ENCODE data around the gene RIPK3. TPM values are rescaled to one million over a fixed set of nuclear protein-coding genes. Genes with fewer than 3 reads are reported as not detected.
A peak's percentile ranks its signal among the peaks of the same experiment; 100 is the strongest.

RIPK3 gene
- total RNA-seq, 2 experiments from 2014 or later: 5.4 to 6.3 TPM

- H3K9me3 Mint-ChIP-seq: no peaks in the 10 kb centered on the region
- H3K27me3 Mint-ChIP-seq: no peaks in the 10 kb centered on the region
- peaks cover 47% of the 10 kb centered on the region for H3K4me1 Mint-ChIP-seq
- peaks cover 19% of the 10 kb centered on the region for H3K36me3 Mint-ChIP-seq
- peak overlapping the region; percentile 75 for H3K27ac Mint-ChIP-seq
- peak overlapping the region; percentile 6 for H3K4me3 Mint-ChIP-seq
- DNase-seq: peak; percentile 77
These were observed 43.2 kb downstream of the RIPK3 start for GRCh38 chr14:24296341-24297157.

GRCh38 chr14:24293525-24293924 lies 46.3 kb downstream of the RIPK3 start:
- Mint-ChIP-seq H3K27ac (no peak overlapping the region), H3K36me3 (peaks cover 29% of the 10 kb centered on the region), H3K4me1 (peaks cover 49% of the 10 kb centered on the region), H3K4me3 (no peak overlapping the region), H3K27me3 (no peaks in the 10 kb centered on the region), H3K9me3 (no peaks in the 10 kb centered on the region)
- DNase-seq: no peak

GRCh38 chr14:24292118-24292807 lies 47.5 kb downstream of the RIPK3 start:
- no peak overlapping the region for H3K27ac Mint-ChIP-seq
- peaks cover 37% of the 10 kb centered on the region for H3K36me3 Mint-ChIP-seq
- H3K4me3 Mint-ChIP-seq: no peak overlapping the region
- DNase-seq: no peak
- H3K27me3 Mint-ChIP-seq: no peaks in the 10 kb centered on the region
- H3K4me1 Mint-ChIP-seq: peaks cover 53% of the 10 kb centered on the region
- H3K9me3 Mint-ChIP-seq: no peaks in the 10 kb centered on the region

- Mint-ChIP-seq H3K4me3 (no peak overlapping the region), H3K27me3 (no peaks in the 10 kb centered on the region), H3K9me3 (no peaks in the 10 kb centered on the region), H3K36me3 (peaks cover 35% of the 10 kb centered on the region), H3K27ac (no peak overlapping the region), H3K4me1 (peaks cover 46% of the 10 kb centered on the region)
- DNase-seq: no peak
These were observed 48.2 kb downstream of the RIPK3 start for GRCh38 chr14:24291446-24292117.

GRCh38 chr14:24290746-24291145 lies 49.0 kb downstream of the RIPK3 start:
- no peak for DNase-seq
- no peak overlapping the region for H3K27ac Mint-ChIP-seq
- no peaks in the 10 kb centered on the region for H3K9me3 Mint-ChIP-seq
- H3K36me3 Mint-ChIP-seq: peaks cover 28% of the 10 kb centered on the region
- H3K27me3 Mint-ChIP-seq: no peaks in the 10 kb centered on the region
- no peak overlapping the region for H3K4me3 Mint-ChIP-seq
- peaks cover 39% of the 10 kb centered on the region for H3K4me1 Mint-ChIP-seq

- no peaks in the 10 kb centered on the region for H3K27me3 Mint-ChIP-seq
- peak; percentile 78 for DNase-seq
- H3K27ac Mint-ChIP-seq: no peak overlapping the region
- H3K4me3 Mint-ChIP-seq: no peak overlapping the region
- H3K4me1 Mint-ChIP-seq: peaks cover 44% of the 10 kb centered on the region
- peaks cover 28% of the 10 kb centered on the region for H3K36me3 Mint-ChIP-seq
- H3K9me3 Mint-ChIP-seq: no peaks in the 10 kb centered on the region
These were observed 50.0 kb downstream of the RIPK3 start for GRCh38 chr14:24289649-24290280.

GRCh38 chr14:24286996-24287395 lies 52.8 kb downstream of the RIPK3 start:
- H3K27me3 Mint-ChIP-seq: no peaks in the 10 kb centered on the region
- H3K27ac Mint-ChIP-seq: no peak overlapping the region
- H3K4me1 Mint-ChIP-seq: peaks cover 41% of the 10 kb centered on the region
- peaks cover 23% of the 10 kb centered on the region for H3K36me3 Mint-ChIP-seq
- no peak for DNase-seq
- no peaks in the 10 kb centered on the region for H3K9me3 Mint-ChIP-seq
- no peak overlapping the region for H3K4me3 Mint-ChIP-seq

Other genes starting within 250 kb of the RIPK3 start
- gene PCK2, start 245.7 kb downstream of the RIPK3 start, total RNA-seq: 100 to 1,000 TPM; 110 TPM
- 10 to 100 TPM; 56.0 to 56.7 TPM for gene DCAF11, start 225.2 kb downstream of the RIPK3 start, total RNA-seq
- gene NRL, start 225.0 kb downstream of the RIPK3 start, total RNA-seq: 1 to 10 TPM; 1.8 to 2.6 TPM
- under 1 TPM in 1 of 2 experiments, not detected in 1; 0.29 TPM for gene FITM1, start 209.3 kb downstream of the RIPK3 start, total RNA-seq
- gene PSME1, start 203.8 kb downstream of the RIPK3 start, total RNA-seq: 100 to 1,000 TPM; 476 to 479 TPM
- gene EMC9, start 198.4 kb downstream of the RIPK3 start, total RNA-seq: 10 to 100 TPM; 39.1 to 40.1 TPM
- gene PSME2, start 193.4 kb downstream of the RIPK3 start, total RNA-seq: 100 to 1,000 TPM; 541 to 558 TPM
- 10 to 100 TPM; 82.2 to 86.5 TPM for gene RNF31, start 192.5 kb downstream of the RIPK3 start, total RNA-seq
- gene IRF9, start 178.7 kb downstream of the RIPK3 start, total RNA-seq: 100 to 1,000 TPM; 133 to 136 TPM
- gene REC8, start 167.9 kb downstream of the RIPK3 start, total RNA-seq: 10 to 100 TPM; 28.9 to 29.2 TPM
- 100 to 1,000 TPM; 152 to 161 TPM for gene IPO4, start 151.2 kb downstream of the RIPK3 start, total RNA-seq
- gene TM9SF1, start 144.6 kb downstream of the RIPK3 start, total RNA-seq: 10 to 100 TPM; 20.7 to 22.5 TPM
- gene TSSK4, start 134.3 kb downstream of the RIPK3 start, total RNA-seq: not detected
- 10 to 100 TPM; 54.4 to 58.9 TPM for gene CHMP4A, start 126.5 kb downstream of the RIPK3 start, total RNA-seq
- gene MDP1, start 123.9 kb downstream of the RIPK3 start, total RNA-seq: 10 to 100 TPM; 19.4 to 20.9 TPM
- 100 to 1,000 TPM; 194 to 201 TPM for gene NEDD8, start 107.6 kb downstream of the RIPK3 start, total RNA-seq
- 10 to 100 TPM; 44.5 to 48.4 TPM for gene GMPR2, start 107.1 kb downstream of the RIPK3 start, total RNA-seq
- 10 to 100 TPM; 68.2 to 71.1 TPM for gene TINF2, start 97.4 kb downstream of the RIPK3 start, total RNA-seq
- 1 to 10 TPM; 2.6 to 3.3 TPM for gene TGM1, start 76.8 kb downstream of the RIPK3 start, total RNA-seq
- gene RABGGTA, start 68.4 kb downstream of the RIPK3 start, total RNA-seq: 10 to 100 TPM; 34.5 to 36.1 TPM
- gene DHRS1, start 40.2 kb downstream of the RIPK3 start, total RNA-seq: 1 to 10 TPM; 7.4 to 8.6 TPM
- 10 to 100 TPM; 40.9 to 45.0 TPM for gene NOP9, start 40.1 kb downstream of the RIPK3 start, total RNA-seq
- 1 to 10 TPM; 6.0 to 6.7 TPM for gene CIDEB, start 32.0 kb downstream of the RIPK3 start, total RNA-seq
- gene LTB4R2, start 29.9 kb downstream of the RIPK3 start, total RNA-seq: 10 to 100 TPM; 11.5 TPM
- gene LTB4R, start 28.5 kb downstream of the RIPK3 start, total RNA-seq: 10 to 100 TPM in 1 of 2 experiments, 1 to 10 TPM in 1; 9.3 to 10.3 TPM
- 1 to 10 TPM in 1 of 2 experiments, under 1 TPM in 1; 0.70 to 1.0 TPM for gene ADCY4, start 4.9 kb downstream of the RIPK3 start, total RNA-seq
- gene NFATC4, start 28.2 kb upstream of the RIPK3 start, total RNA-seq: 1 to 10 TPM in 1 of 2 experiments, under 1 TPM in 1; 0.54 to 1.1 TPM
- under 1 TPM; 0.08 to 0.10 TPM for gene NYNRIN, start 59.0 kb upstream of the RIPK3 start, total RNA-seq
- 1 to 10 TPM; 5.5 to 6.4 TPM for gene CBLN3, start 89.7 kb upstream of the RIPK3 start, total RNA-seq
- gene KHNYN, start 90.0 kb upstream of the RIPK3 start, total RNA-seq: 10 to 100 TPM; 47.3 to 48.7 TPM
- gene SDR39U1, start 102.8 kb upstream of the RIPK3 start, total RNA-seq: 10 to 100 TPM; 57.8 to 59.0 TPM
- under 1 TPM; 0.25 to 0.50 TPM for gene CMA1, start 168.3 kb upstream of the RIPK3 start, total RNA-seq
- not detected for gene CTSG, start 236.3 kb upstream of the RIPK3 start, total RNA-seq